ENCODE results near the gene ALX1.
"Not testable (repeated sequence)": the region's sequence is repeated elsewhere in the genome, so short reads cannot be mapped to it uniquely, and the experiment has no call there.

Gene ALX1

GRCh38 chr12:85308374-85308773 is 28.4 kb downstream of the ALX1 start:
- no peak overlapping the region for H3K4me3 ChIP-seq (ENCODE audit: low read depth, low read length)
- no peak overlapping the region for H3K9ac ChIP-seq (ENCODE audit: low read length)
- H3K27ac ChIP-seq (ENCODE audit: low read depth, low read length), result no peak overlapping the region
- no peaks in the 10 kb centered on the region; the same call in 1 of the 2 replicates for H3K4me1 ChIP-seq (ENCODE audit: control insufficient read depth, insufficient read depth, low read length)
- H3K9me3 ChIP-seq (ENCODE audit: control insufficient read depth, insufficient read depth, low read depth, low read length), result no peaks in the 10 kb centered on the region
- no peaks in the 10 kb centered on the region for H3K27me3 ChIP-seq (ENCODE audit: control insufficient read depth, insufficient read depth, low read length)
- no peaks in the 10 kb centered on the region for H3K36me3 ChIP-seq (ENCODE audit: control insufficient read depth, insufficient read depth, low read length)

- Histone ChIP-seq H3K9ac (ENCODE audit: low read length) (no peak overlapping the region), H3K27ac (ENCODE audit: low read depth, low read length) (no peak overlapping the region), H3K4me3 (ENCODE audit: low read depth, low read length) (no peak overlapping the region), H3K36me3 (ENCODE audit: control insufficient read depth, insufficient read depth, low read length) (no peaks in the 10 kb centered on the region), H3K4me1 (ENCODE audit: control insufficient read depth, insufficient read depth, low read length) (no peaks in the 10 kb centered on the region; the same call in 1 of the 2 replicates), H3K9me3 (ENCODE audit: control insufficient read depth, insufficient read depth, low read depth, low read length) (no peaks in the 10 kb centered on the region), H3K27me3 (ENCODE audit: control insufficient read depth, insufficient read depth, low read length) (no peaks in the 10 kb centered on the region)
Measured at GRCh38 chr12:85309125-85309566, 29.1 kb downstream of the ALX1 start.

GRCh38 chr12:85310025-85310424 is 30.0 kb downstream of the ALX1 start:
- no peaks in the 10 kb centered on the region for H3K36me3 ChIP-seq (ENCODE audit: control insufficient read depth, insufficient read depth, low read length)
- no peak overlapping the region for H3K9ac ChIP-seq (ENCODE audit: low read length)
- H3K4me3 ChIP-seq (ENCODE audit: low read depth, low read length), result no peak overlapping the region
- no peaks in the 10 kb centered on the region for H3K27me3 ChIP-seq (ENCODE audit: control insufficient read depth, insufficient read depth, low read length)
- no peaks in the 10 kb centered on the region for H3K9me3 ChIP-seq (ENCODE audit: control insufficient read depth, insufficient read depth, low read depth, low read length)
- H3K27ac ChIP-seq (ENCODE audit: low read depth, low read length), result no peak overlapping the region
- no peaks in the 10 kb centered on the region; the same call in 1 of the 2 replicates for H3K4me1 ChIP-seq (ENCODE audit: control insufficient read depth, insufficient read depth, low read length)

- no peak overlapping the region for H3K9ac ChIP-seq (ENCODE audit: low read length)
- H3K27ac ChIP-seq (ENCODE audit: low read depth, low read length), result no peak overlapping the region
- no peaks in the 10 kb centered on the region for H3K27me3 ChIP-seq (ENCODE audit: control insufficient read depth, insufficient read depth, low read length)
- H3K4me1 ChIP-seq (ENCODE audit: control insufficient read depth, insufficient read depth, low read length), result no peaks in the 10 kb centered on the region; the same call in 1 of the 2 replicates
- H3K9me3 ChIP-seq (ENCODE audit: control insufficient read depth, insufficient read depth, low read depth, low read length), result no peaks in the 10 kb centered on the region
- no peak overlapping the region for H3K4me3 ChIP-seq (ENCODE audit: low read depth, low read length)
- H3K36me3 ChIP-seq (ENCODE audit: control insufficient read depth, insufficient read depth, low read length), result no peaks in the 10 kb centered on the region
Measured at GRCh38 chr12:85310456-85311076, 30.5 kb downstream of the ALX1 start.

GRCh38 chr12:85317866-85318636 is 38.0 kb downstream of the ALX1 start:
- not testable (repeated sequence) for H3K36me3 ChIP-seq (ENCODE audit: control insufficient read depth, insufficient read depth, low read length); H3K9me3 ChIP-seq (ENCODE audit: control insufficient read depth, insufficient read depth, low read depth, low read length); H3K4me1 ChIP-seq (ENCODE audit: control insufficient read depth, insufficient read depth, low read length); H3K27me3 ChIP-seq (ENCODE audit: control insufficient read depth, insufficient read depth, low read length)
- H3K4me3 ChIP-seq (ENCODE audit: low read depth, low read length), result peak overlapping the region; percentile 62
- H3K27ac ChIP-seq (ENCODE audit: low read depth, low read length), result peak overlapping the region; percentile 55; the same call in 1 of the 2 replicates
- H3K9ac ChIP-seq (ENCODE audit: low read length), result peak overlapping the region; percentile 46

GRCh38 chr12:85322715-85323114 is 42.7 kb downstream of the ALX1 start:
- peaks cover 12% of the 10 kb centered on the region; the same call in 1 of the 2 replicates for H3K4me1 ChIP-seq (ENCODE audit: control insufficient read depth, insufficient read depth, low read length)
- H3K27me3 ChIP-seq (ENCODE audit: control insufficient read depth, insufficient read depth, low read length), result no peaks in the 10 kb centered on the region
- H3K36me3 ChIP-seq (ENCODE audit: control insufficient read depth, insufficient read depth, low read length), result no peaks in the 10 kb centered on the region
- H3K9me3 ChIP-seq (ENCODE audit: control insufficient read depth, insufficient read depth, low read depth, low read length), result no peaks in the 10 kb centered on the region
- no peak overlapping the region for H3K9ac ChIP-seq (ENCODE audit: low read length)
- no peak overlapping the region for H3K4me3 ChIP-seq (ENCODE audit: low read depth, low read length)
- H3K27ac ChIP-seq (ENCODE audit: low read depth, low read length), result no peak overlapping the region

- no peak overlapping the region for H3K27ac ChIP-seq (ENCODE audit: low read depth, low read length)
- no peak overlapping the region for H3K9ac ChIP-seq (ENCODE audit: low read length)
- no peaks in the 10 kb centered on the region for H3K36me3 ChIP-seq (ENCODE audit: control insufficient read depth, insufficient read depth, low read length)
- no peaks in the 10 kb centered on the region for H3K27me3 ChIP-seq (ENCODE audit: control insufficient read depth, insufficient read depth, low read length)
- H3K9me3 ChIP-seq (ENCODE audit: control insufficient read depth, insufficient read depth, low read depth, low read length), result no peaks in the 10 kb centered on the region
- peaks cover 9% of the 10 kb centered on the region; the same call in 1 of the 2 replicates for H3K4me1 ChIP-seq (ENCODE audit: control insufficient read depth, insufficient read depth, low read length)
- no peak overlapping the region for H3K4me3 ChIP-seq (ENCODE audit: low read depth, low read length)
Measured at GRCh38 chr12:85325442-85325841, 45.4 kb downstream of the ALX1 start.

GRCh38 chr12:85329913-85330312 is 49.9 kb downstream of the ALX1 start:
- Histone ChIP-seq H3K4me3 (ENCODE audit: low read depth, low read length) (no peak overlapping the region), H3K4me1 (ENCODE audit: control insufficient read depth, insufficient read depth, low read length) (0 out of 2 replicates have a peak, but pooled peaks cover under 1% of the 10 kb centered on the region), H3K36me3 (ENCODE audit: control insufficient read depth, insufficient read depth, low read length) (no peaks in the 10 kb centered on the region), H3K27ac (ENCODE audit: low read depth, low read length) (no peak overlapping the region), H3K9me3 (ENCODE audit: control insufficient read depth, insufficient read depth, low read depth, low read length) (no peaks in the 10 kb centered on the region), H3K27me3 (ENCODE audit: control insufficient read depth, insufficient read depth, low read length) (no peaks in the 10 kb centered on the region), H3K9ac (ENCODE audit: low read length) (no peak overlapping the region)

GRCh38 chr12:85348779-85349178 is 68.8 kb downstream of the ALX1 start:
- H3K27ac ChIP-seq (ENCODE audit: low read depth, low read length), result no peak overlapping the region
- H3K27me3 ChIP-seq (ENCODE audit: control insufficient read depth, insufficient read depth, low read length), result no peaks in the 10 kb centered on the region
- H3K4me3 ChIP-seq (ENCODE audit: low read depth, low read length), result no peak overlapping the region
- H3K36me3 ChIP-seq (ENCODE audit: control insufficient read depth, insufficient read depth, low read length), result no peaks in the 10 kb centered on the region
- no peaks in the 10 kb centered on the region for H3K4me1 ChIP-seq (ENCODE audit: control insufficient read depth, insufficient read depth, low read length)
- no peak overlapping the region for H3K9ac ChIP-seq (ENCODE audit: low read length)
- H3K9me3 ChIP-seq (ENCODE audit: control insufficient read depth, insufficient read depth, low read depth, low read length), result no peaks in the 10 kb centered on the region

- Histone ChIP-seq H3K4me1 (ENCODE audit: control insufficient read depth, insufficient read depth, low read length) (no peaks in the 10 kb centered on the region), H3K27me3 (ENCODE audit: control insufficient read depth, insufficient read depth, low read length) (no peaks in the 10 kb centered on the region), H3K9ac (ENCODE audit: low read length) (no peak overlapping the region), H3K27ac (ENCODE audit: low read depth, low read length) (no peak overlapping the region), H3K9me3 (ENCODE audit: control insufficient read depth, insufficient read depth, low read depth, low read length) (no peaks in the 10 kb centered on the region), H3K4me3 (ENCODE audit: low read depth, low read length) (no peak overlapping the region), H3K36me3 (ENCODE audit: control insufficient read depth, insufficient read depth, low read length) (no peaks in the 10 kb centered on the region)
Measured at GRCh38 chr12:85350356-85350755, 70.3 kb downstream of the ALX1 start.
